MCF 10A (cell line): ENCODE data around the gene SLC1A7. TPM values are rescaled to one million over a fixed set of nuclear protein-coding genes. Genes with fewer than 3 reads are reported as not detected.

Experiments used
- Bru-seq: library from RNA; stranded (reverse); fragments of 400-500 nt; gene quantifications from one replicate; lab custom pipeline; 2021; lab: Mats Ljungman, UMichigan
- BruChase-seq, 2 experiments: library from RNA; stranded (reverse); fragments of 400-500 nt; gene quantifications; one replicate each; lab custom pipeline; 2021; lab: Mats Ljungman, UMichigan
- BruUV-seq: library from RNA; stranded (reverse); fragments of 400-500 nt; replicated peaks from 2 replicates; lab custom pipeline; 2021; lab: Mats Ljungman, UMichigan
- CTCF ChIA-PET: fragments of 300-600 bp; sonication (Branson Sonifier 250); formaldehyde crosslinking; extraction: SDS; loops from one replicate; lab custom pipeline; 2021; ENCODE audit warnings: antibody characterized with exemption, inconsistent platforms; lab: Yijun Ruan, JAX
- POLR2A ChIA-PET: fragments of 300-600, 350-650 bp; sonication (Branson Sonifier 250); formaldehyde crosslinking; extraction: SDS; loops from one replicate; lab custom pipeline; 2020; ENCODE audit warnings: antibody characterized with exemption, inconsistent platforms; lab: Yijun Ruan, JAX
- DNase-seq: peaks from one replicate; pipeline ENCODE4 v3.0.0-alpha.2; 2018; ENCODE audit not compliant: unreplicated experiment
- H3K27ac Mint-ChIP-seq: one replicate; pipeline ENCODE4 v1.8.0; 2022; ENCODE audit warnings: mild to moderate bottlenecking, low read depth, mixed read lengths; ENCODE audit not compliant: unreplicated experiment
- H3K27me3 Mint-ChIP-seq: one replicate; pipeline ENCODE4 v1.8.0; 2022; ENCODE audit warnings: mixed read lengths; ENCODE audit not compliant: insufficient read depth, unreplicated experiment
- H3K36me3 Mint-ChIP-seq: one replicate; pipeline ENCODE4 v1.8.0; 2022; ENCODE audit warnings: mild to moderate bottlenecking, moderate library complexity, mixed read lengths; ENCODE audit not compliant: insufficient read depth, unreplicated experiment
- H3K4me1 Mint-ChIP-seq: one replicate; pipeline ENCODE4 v1.8.0; 2022; ENCODE audit warnings: mixed read lengths; ENCODE audit not compliant: insufficient read depth, unreplicated experiment
- H3K4me3 Mint-ChIP-seq: one replicate; pipeline ENCODE4 v1.8.0; 2022; ENCODE audit warnings: mild to moderate bottlenecking, moderate library complexity, mixed read lengths; ENCODE audit not compliant: unreplicated experiment
- H3K9me3 Mint-ChIP-seq: one replicate; pipeline ENCODE4 v1.8.0; 2022; ENCODE audit warnings: mixed read lengths; ENCODE audit not compliant: unreplicated experiment
- CTCF ChIP-seq: fragments of 200-600 bp; IDR thresholded peaks from one replicate; pipeline ENCODE4 v1.8.0; 2022; ENCODE audit warnings: antibody characterized with exemption, mild to moderate bottlenecking; ENCODE audit not compliant: unreplicated experiment
- intact Hi-C: fragments of 100-400 bp; cut with micrococcal nuclease; formaldehyde crosslinking; loops from 2 replicates; pipeline ENCODE4 v1.14.1; 2022
- long read RNA-seq: library from polyadenylated mRNA; stranded (forward); transcript quantifications from one replicate; pipeline ENCODE4 v2.0.0, GENCODE V29; 2022
- total RNA-seq: library from RNA; stranded (reverse); gene quantifications from 2 replicates; pipeline ENCODE4 v1.2.3, GENCODE V29; 2022

The SLC1A7 gene
- total RNA-seq: not detected in 2 replicates
- Bru-seq, nascent RNA: not detected
- BruChase-seq, experiment 1, labeled RNA remaining after a 6-hour chase: not detected
- not detected for BruChase-seq, experiment 2, labeled RNA remaining after a 2-hour chase
- long read RNA-seq: 0 reads

GRCh38 chr1:53142226-53142853, at the start of gene SLC1A7:
Gene SLC1A7 (minus strand): TSS chr1:53142638. CDS start chr1:53142449, 189 bp downstream.
- Mint-ChIP-seq H3K4me3 (no peak within 1 kb of the TSS), H3K27me3 (no peaks in the 10 kb centered on the region), H3K36me3 (peaks cover 6% of the 10 kb centered on the region), H3K27ac (no peak within 1 kb of the TSS), H3K9me3 (peaks cover 8% of the 10 kb centered on the region), H3K4me1 (peaks cover 20% of the 10 kb centered on the region)
- CTCF ChIA-PET: interaction anchor here (1.2 kb wide), 1 partner anchor 44 kb away, joined by 4 read pairs; no protein-coding TSS in a partner anchor
- POLR2A ChIA-PET: no interaction called here
- TF ChIP-seq CTCF: no peak
- BruUV-seq: no TSS peak
- intact Hi-C loops: no loop called here
- no peak for DNase-seq

DNA sequence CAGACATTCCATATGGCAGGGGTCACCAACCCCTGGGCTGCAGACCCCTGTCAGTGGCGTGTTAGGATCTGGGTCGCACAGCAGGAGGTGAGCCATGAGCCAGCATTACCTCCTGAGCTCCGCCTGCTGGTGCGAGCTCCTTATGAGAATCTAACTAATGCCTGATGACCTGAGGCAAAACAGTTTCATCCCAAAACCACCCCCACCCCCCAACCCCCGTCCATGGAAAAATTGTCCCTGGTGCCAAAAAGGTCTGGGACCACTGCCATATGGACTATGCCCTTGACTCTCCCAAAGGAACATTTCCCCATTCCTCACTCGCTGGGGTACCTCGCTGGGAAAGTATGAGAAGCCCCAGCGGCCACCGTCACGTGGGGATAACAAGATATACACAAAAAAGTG, 47.8 kb upstream of the SLC1A7 start:
- no peak for DNase-seq
- Mint-ChIP-seq H3K36me3 (no peaks in the 10 kb centered on the region), H3K27ac (no peak overlapping the region), H3K9me3 (no peaks in the 10 kb centered on the region), H3K27me3 (no peaks in the 10 kb centered on the region), H3K4me1 (peaks cover 7% of the 10 kb centered on the region), H3K4me3 (no peak overlapping the region)
- TF ChIP-seq CTCF: no peak
- no TSS peak for BruUV-seq
- POLR2A ChIA-PET: no interaction called here
- intact Hi-C loops: no loop called here
- CTCF ChIA-PET: interaction anchor here (0.6 to 1.5 kb wide), 5 partner anchors 8 to 765 kb away, joined by 3 to 6 read pairs (median 3); no protein-coding TSS in a partner anchor

- no peak for DNase-seq
- intact Hi-C loops: loop anchor here (5.0 kb wide), 1 partner anchor 262 kb away; the partner anchor contains the start of gene SCP2
- no peak for TF ChIP-seq CTCF
- POLR2A ChIA-PET: no interaction called here
- Mint-ChIP-seq H3K36me3 (no peaks in the 10 kb centered on the region), H3K4me3 (no peak overlapping the region), H3K4me1 (peaks cover 7% of the 10 kb centered on the region), H3K9me3 (no peaks in the 10 kb centered on the region), H3K27ac (no peak overlapping the region), H3K27me3 (no peaks in the 10 kb centered on the region)
- CTCF ChIA-PET: no interaction called here
- no TSS peak for BruUV-seq
Measured at GRCh38 chr1:53189061-53189460, 46.6 kb upstream of the SLC1A7 start.

DNA sequence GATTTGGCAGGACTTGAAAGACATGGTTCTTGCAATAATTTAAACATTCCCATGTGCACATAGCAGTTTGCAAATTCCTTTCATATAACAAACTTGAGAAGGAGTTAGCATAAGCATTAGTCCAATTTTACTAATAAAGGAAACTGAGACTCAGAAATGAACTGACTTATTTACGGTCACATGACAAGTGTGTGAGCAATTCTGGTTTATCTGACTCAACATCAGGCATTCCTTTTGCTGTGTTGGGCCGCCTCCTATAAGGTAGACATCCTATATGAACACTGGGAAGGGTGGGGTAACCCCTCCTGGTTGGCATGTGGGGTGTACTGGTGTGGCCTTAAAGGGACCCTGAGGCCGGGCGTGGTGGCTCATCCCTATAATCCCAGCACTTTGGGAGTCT, 45.7 kb upstream of the SLC1A7 start:
- no peak for TF ChIP-seq CTCF
- no peak overlapping the region for H3K4me3 Mint-ChIP-seq
- POLR2A ChIA-PET: no interaction called here
- DNase-seq: no peak
- H3K4me1 Mint-ChIP-seq: peaks cover 7% of the 10 kb centered on the region
- intact Hi-C loops: loop anchor here (5.0 kb wide), 1 partner anchor 261 kb away; the partner anchor contains the start of gene SCP2
- no peak overlapping the region for H3K27ac Mint-ChIP-seq
- no TSS peak for BruUV-seq
- CTCF ChIA-PET: interaction anchor here (0.6 kb wide), 1 partner anchor 266 kb away, joined by 3 read pairs; the partner anchor contains the start of gene ECHDC2
- no peaks in the 10 kb centered on the region for H3K27me3 Mint-ChIP-seq
- H3K9me3 Mint-ChIP-seq: no peaks in the 10 kb centered on the region
- no peaks in the 10 kb centered on the region for H3K36me3 Mint-ChIP-seq
